AG20443 (cell line): ENCODE measurements around the gene CLK2.

Source experiments
- DNase-seq: peaks from one replicate; pipeline ENCODE4 v3.0.0; 2012; ENCODE audit warnings: low spot score, mixed read lengths

Gene CLK2

GRCh38 chr1:155273343-155274245 lies at the start of gene CLK2:
TSS of gene CLK2 (minus strand) at chr1:155273504. CDS start at chr1:155270977, 2,527 bp downstream.
- DNase-seq, result peak; percentile 97

GRCh38 chr1:155322571-155322952 lies 49.3 kb upstream of the CLK2 start:
- peak; percentile 49 for DNase-seq

GRCh38 chr1:155321639-155322503 lies 48.6 kb upstream of the CLK2 start:
- DNase-seq, result no peak

GRCh38 chr1:155320661-155321617 lies 47.6 kb upstream of the CLK2 start, which contains the start of gene RUSC1:
TSS of gene RUSC1 (plus strand) at chr1:155320894. CDS start at chr1:155321774, 880 bp downstream.
- peak; percentile 90 for DNase-seq

GRCh38 chr1:155320252-155320651 lies 46.9 kb upstream of the CLK2 start:
- no peak for DNase-seq

GRCh38 chr1:155319536-155319935 lies 46.2 kb upstream of the CLK2 start:
- no peak for DNase-seq

GRCh38 chr1:155318082-155318481 lies 44.8 kb upstream of the CLK2 start:
- no peak for DNase-seq

- no peak for DNase-seq
These were observed 43.6 kb upstream of the CLK2 start for GRCh38 chr1:155316922-155317321.

GRCh38 chr1:155313261-155313660 lies 40.0 kb upstream of the CLK2 start:
- no peak for DNase-seq

GRCh38 chr1:155309423-155310021 lies 36.2 kb upstream of the CLK2 start:
- no peak for DNase-seq

GRCh38 chr1:155308493-155309422 lies 35.5 kb upstream of the CLK2 start, which contains the start of gene FDPS:
TSS of gene FDPS (plus strand) at chr1:155308866. CDS start at chr1:155309790, 924 bp downstream.
- peak; percentile 97 for DNase-seq

- DNase-seq, result no peak
These were observed 34.0 kb upstream of the CLK2 start for GRCh38 chr1:155307247-155307740.

GRCh38 chr1:155305881-155306391 lies 32.6 kb upstream of the CLK2 start:
- DNase-seq, result peak; percentile 76

- DNase-seq, result no peak
These were observed 31.3 kb upstream of the CLK2 start for GRCh38 chr1:155304558-155305063.

- no peak for DNase-seq
These were observed 28.1 kb upstream of the CLK2 start, which contains the start of gene PKLR for GRCh38 chr1:155301342-155301841. TSS of gene PKLR (minus strand) at chr1:155301438. CDS start at chr1:155301395, 43 bp downstream.

GRCh38 chr1:155300553-155301329 lies 27.4 kb upstream of the CLK2 start:
- DNase-seq, result no peak

GRCh38 chr1:155300024-155300423 lies 26.7 kb upstream of the CLK2 start:
- DNase-seq, result no peak

- no peak for DNase-seq
These were observed 24.1 kb upstream of the CLK2 start for GRCh38 chr1:155297384-155297783.
